Measurements from ENCODE around the gene HES6. TPM values are rescaled to one million over a fixed set of nuclear protein-coding genes. Genes with fewer than 3 reads are reported as not detected.

HES6 gene
- total and polyA plus RNA-seq, 2 experiments from 2014 or later = 8.8 to 11.2 TPM

- no peak overlapping the region for H3K27ac ChIP-seq
- H3K9me3 ChIP-seq (ENCODE audit: low read depth) = no peaks in the 10 kb centered on the region
- no peaks in the 10 kb centered on the region for H3K36me3 ChIP-seq
- peaks cover 57% of the 10 kb centered on the region for H3K27me3 ChIP-seq
- DNase-seq (ENCODE audit: low read depth in 1 of 2, low spot score in 1 of 2) = no peak
- no peak overlapping the region for H3K4me3 ChIP-seq
- no peak for TF ChIP-seq CTCF (IDR thresholded peaks at IDR 0.05; ENCODE audit: low read depth, low read length)
- no peaks in the 10 kb centered on the region for H3K4me1 ChIP-seq (ENCODE audit: low read depth)
Measured at GRCh38 chr2:238238311-238238765, 1.5 kb downstream of the HES6 start.

GRCh38 chr2:238237431-238238135 is 2.3 kb downstream of the HES6 start:
- no peak for DNase-seq (ENCODE audit: low read depth in 1 of 2, low spot score in 1 of 2)
- Histone ChIP-seq H3K4me3 (no peak overlapping the region), H3K36me3 (no peaks in the 10 kb centered on the region), H3K27me3 (peaks cover 57% of the 10 kb centered on the region), H3K9me3 (ENCODE audit: low read depth) (no peaks in the 10 kb centered on the region), H3K27ac (no peak overlapping the region), H3K4me1 (ENCODE audit: low read depth) (no peaks in the 10 kb centered on the region)
- TF ChIP-seq CTCF (IDR thresholded peaks at IDR 0.05; ENCODE audit: low read depth, low read length) = no peak

GRCh38 chr2:238236571-238236970 is 3.3 kb downstream of the HES6 start:
- no peak for DNase-seq (ENCODE audit: low read depth in 1 of 2, low spot score in 1 of 2)
- Histone ChIP-seq H3K9me3 (ENCODE audit: low read depth) (no peaks in the 10 kb centered on the region), H3K4me1 (ENCODE audit: low read depth) (no peaks in the 10 kb centered on the region), H3K27ac (no peak overlapping the region), H3K4me3 (no peak overlapping the region), H3K36me3 (no peaks in the 10 kb centered on the region), H3K27me3 (peaks cover 52% of the 10 kb centered on the region)
- TF ChIP-seq CTCF (IDR thresholded peaks at IDR 0.05; ENCODE audit: low read depth, low read length) = no peak

- H3K27ac ChIP-seq = no peak overlapping the region
- no peaks in the 10 kb centered on the region for H3K4me1 ChIP-seq (ENCODE audit: low read depth)
- no peak overlapping the region for H3K4me3 ChIP-seq
- no peaks in the 10 kb centered on the region for H3K9me3 ChIP-seq (ENCODE audit: low read depth)
- no peaks in the 10 kb centered on the region for H3K36me3 ChIP-seq
- no peak for DNase-seq (ENCODE audit: low read depth in 1 of 2, low spot score in 1 of 2)
- TF ChIP-seq CTCF (IDR thresholded peaks at IDR 0.05; ENCODE audit: low read depth, low read length) = no peak
- peaks cover 51% of the 10 kb centered on the region for H3K27me3 ChIP-seq
Measured at GRCh38 chr2:238235856-238236255, 4.0 kb downstream of the HES6 start.

- no peak for TF ChIP-seq CTCF (IDR thresholded peaks at IDR 0.05; ENCODE audit: low read depth, low read length)
- Histone ChIP-seq H3K36me3 (no peaks in the 10 kb centered on the region), H3K4me3 (no peak overlapping the region), H3K9me3 (ENCODE audit: low read depth) (no peaks in the 10 kb centered on the region), H3K27ac (no peak overlapping the region), H3K4me1 (ENCODE audit: low read depth) (no peaks in the 10 kb centered on the region), H3K27me3 (peaks cover 55% of the 10 kb centered on the region)
- DNase-seq (ENCODE audit: low read depth in 1 of 2, low spot score in 1 of 2) = peak in 1 of 2 donors; percentile 43
Measured at GRCh38 chr2:238235331-238235732, 4.5 kb downstream of the HES6 start.

Data from cardiac muscle cell (in vitro differentiated cells and primary cell).